Stromal cell of bone marrow (primary cell): ENCODE data around the gene MBP.

Experiments
- DNase-seq: peaks from one replicate; pipeline ENCODE4 v3.0.0-alpha.2; 2012; ENCODE audit warnings: low read depth

MBP gene

DNA sequence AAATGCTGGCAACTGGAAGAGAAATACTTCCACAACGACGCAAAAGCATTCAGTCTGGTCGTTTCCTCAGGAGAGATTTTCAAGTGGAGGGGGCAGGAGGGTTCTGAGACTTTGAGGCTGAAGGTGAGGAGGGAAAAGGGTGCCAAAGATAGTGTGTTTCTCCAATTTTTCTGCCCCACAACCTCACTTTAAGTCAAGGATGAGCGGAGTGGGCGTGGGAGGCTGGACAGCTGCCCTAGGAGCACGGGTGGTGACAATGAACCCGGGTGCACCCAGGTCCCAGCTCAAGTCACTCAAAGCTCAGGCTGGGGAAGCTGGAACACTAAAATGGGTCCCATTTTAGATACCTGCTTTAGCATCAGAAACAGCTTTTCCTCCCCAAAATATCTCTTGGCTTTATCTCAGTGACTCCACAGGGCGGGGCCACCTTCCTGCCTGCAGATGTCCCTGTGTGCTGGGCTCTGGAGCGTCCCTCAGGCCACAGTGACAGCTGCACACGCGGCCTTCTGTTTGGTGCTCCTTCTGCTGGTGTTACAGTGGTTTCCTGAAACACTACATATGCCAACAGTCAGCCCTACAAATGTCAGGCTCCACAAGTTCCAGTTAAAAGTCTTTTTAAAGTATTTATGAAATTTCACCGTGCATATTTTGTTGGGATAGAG lies 1.4 kb upstream of the MBP start:
- no peak for DNase-seq

GRCh38 chr18:77133051-77133834 lies 660 bp upstream of the MBP start:
- no peak for DNase-seq

GRCh38 chr18:77131652-77132368 lies 773 bp downstream of the MBP start:
- DNase-seq, result no peak

DNA sequence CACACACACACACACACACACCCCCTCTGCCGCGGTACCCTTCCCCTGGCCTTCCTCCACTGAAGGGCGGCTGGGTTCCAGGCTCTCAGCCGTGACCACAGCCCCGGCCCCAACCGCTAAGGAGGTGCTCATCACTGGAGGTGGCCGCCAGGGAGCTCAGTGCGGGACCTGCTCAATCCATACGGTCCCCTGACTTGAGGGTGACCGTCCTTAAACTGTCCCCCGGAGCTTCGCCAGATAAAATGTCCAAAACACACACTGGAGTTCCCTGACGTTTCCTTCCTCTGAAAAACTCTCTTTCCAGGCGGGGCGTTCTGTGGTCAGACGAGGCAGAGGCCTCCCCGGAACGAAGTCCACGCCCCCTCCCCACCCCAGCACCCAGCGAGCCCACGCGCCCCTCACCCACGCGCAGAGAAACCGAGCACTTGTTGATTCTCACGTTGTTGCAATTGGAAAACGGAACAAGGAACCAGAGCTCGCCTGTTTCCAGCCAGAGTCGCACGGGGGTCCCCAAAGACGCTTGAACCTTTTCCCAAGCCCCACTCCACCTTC lies 1.4 kb downstream of the MBP start:
- DNase-seq, result no peak

GRCh38 chr18:77130229-77131099 lies 2.1 kb downstream of the MBP start:
- no peak for DNase-seq

DNA sequence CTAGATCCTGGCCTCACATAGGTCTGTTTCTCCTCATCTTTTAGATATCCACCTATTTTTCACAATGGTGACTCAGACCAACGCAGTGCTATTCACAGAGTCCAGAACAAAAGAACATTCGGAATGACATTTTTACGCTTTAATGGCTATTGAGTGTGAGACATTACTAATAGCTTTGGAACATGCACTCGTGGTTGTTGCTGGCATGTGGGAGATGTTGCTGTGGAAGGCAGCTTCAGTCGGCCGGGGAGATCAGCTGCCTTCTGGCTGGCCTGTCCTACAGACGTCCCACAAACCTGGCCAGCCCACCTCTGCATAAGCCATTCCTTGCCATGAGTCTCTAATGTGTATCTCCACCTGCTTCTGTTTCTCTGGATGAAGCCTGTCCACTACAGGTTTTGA lies 3.4 kb downstream of the MBP start:
- no peak for DNase-seq

GRCh38 chr18:77127769-77128671 lies 4.6 kb downstream of the MBP start:
- peak; percentile 87 for DNase-seq

DNA sequence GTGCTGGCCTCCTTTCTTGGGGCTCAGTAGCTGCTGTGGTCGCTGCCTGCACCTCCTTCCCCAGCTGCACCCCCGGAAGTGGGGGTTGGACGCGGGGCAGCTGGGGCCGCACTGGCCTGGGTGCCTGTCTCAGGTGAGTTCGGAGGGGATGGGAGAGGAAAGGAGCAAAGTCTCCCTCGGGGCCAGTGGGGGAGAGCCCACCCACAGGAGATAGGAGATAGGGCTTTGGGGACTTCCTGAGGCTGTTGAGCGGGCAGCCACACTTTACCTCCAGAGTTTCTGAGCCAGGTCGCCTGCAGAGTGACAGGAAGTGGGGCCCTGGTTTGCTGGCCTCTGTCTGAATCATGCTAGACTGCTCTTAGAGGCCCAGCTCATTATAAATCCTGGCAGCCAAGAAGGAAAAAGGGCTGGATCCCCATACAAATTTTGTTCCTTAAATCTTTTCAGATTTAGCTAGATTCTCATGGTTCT lies 8.1 kb downstream of the MBP start:
- DNase-seq, result no peak

GRCh38 chr18:77123320-77124231 lies 9.0 kb downstream of the MBP start:
- no peak for DNase-seq

DNA sequence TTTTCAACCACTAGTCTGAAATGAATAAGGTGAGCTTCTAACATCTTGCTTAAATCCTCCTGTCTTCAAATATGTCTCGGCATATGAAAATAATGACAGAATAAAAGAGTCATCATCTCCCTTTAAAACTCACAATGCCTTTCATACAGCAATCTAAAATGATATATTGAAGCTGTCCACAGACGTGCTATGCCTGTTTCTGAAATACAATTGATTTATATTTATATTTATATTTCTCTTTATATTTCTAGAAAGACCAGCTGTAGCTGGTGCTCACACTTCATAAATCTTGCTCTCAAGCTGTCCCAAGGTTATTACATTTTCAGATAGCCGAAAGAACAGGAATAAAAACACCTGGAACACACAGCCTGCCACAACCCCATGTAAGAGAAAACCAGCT lies 11.1 kb downstream of the MBP start:
- DNase-seq, result no peak

DNA sequence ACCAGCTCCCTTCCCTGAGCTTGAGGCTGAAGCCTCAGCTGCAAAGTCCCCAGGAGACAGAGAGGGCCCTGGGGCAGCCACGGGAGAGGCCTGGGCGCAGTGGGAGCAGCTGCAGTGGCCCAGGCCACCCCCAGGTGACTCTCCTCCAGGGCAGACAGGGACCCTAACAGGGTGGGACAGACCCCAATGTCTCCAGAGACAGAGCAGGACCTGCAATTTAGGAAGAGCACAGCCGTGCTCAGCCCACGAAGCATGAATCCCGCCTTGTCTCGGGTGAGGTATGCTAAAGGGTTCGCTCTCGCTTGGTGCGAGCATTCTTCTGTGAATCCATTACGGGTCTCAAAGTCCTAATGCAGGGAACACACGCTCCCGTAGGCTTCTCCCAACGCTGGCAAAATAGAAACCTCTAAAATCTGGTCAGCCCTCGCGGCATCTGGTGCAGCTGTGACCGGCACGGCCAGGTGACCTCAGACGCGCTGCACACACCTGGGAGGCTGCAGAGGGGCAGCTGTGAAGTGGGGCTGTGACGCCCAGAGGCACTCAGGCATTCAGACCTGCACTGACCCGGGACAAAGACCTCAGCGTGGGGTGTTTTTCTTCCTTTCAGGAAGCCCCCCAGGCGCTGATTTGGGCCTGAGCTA lies 12.6 kb downstream of the MBP start:
- DNase-seq, result no peak

DNA sequence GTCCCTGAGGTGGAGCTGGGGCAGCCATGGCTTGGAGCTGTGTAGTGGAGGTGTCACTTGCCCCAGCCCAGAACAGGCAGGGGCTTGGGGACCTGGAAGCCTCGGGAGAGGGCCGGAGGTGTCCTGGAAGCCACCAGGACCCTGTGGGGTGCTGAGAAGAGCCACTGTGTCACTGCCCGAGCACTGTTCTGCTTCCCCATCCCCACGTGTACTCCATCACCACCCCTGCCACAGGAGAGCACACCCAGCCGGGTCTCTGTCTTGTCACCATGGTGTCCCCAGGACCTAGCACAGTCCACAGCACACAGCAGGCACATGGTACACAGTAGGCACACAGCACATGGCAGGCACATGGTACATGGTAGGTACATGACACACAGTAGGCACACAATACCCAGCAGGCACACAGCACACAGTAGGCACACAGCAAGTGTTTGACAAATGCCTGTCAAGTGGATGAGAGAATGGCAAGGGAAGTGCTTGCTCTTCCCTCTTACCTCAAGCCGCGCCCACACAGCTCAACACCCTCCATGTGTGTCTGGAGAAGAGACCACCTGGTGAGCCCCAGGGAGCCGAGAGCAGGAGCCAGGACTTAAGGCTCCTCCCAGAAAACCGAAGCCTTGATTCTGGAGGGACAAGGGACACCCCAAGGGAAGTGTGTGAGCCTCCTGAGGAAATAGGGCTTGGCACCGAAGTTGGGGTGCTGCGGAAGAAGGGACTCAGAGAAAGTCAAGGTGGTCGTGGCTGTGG lies 13.3 kb downstream of the MBP start:
- DNase-seq, result no peak

GRCh38 chr18:77118256-77119090 lies 14.1 kb downstream of the MBP start:
- DNase-seq, result no peak

DNA sequence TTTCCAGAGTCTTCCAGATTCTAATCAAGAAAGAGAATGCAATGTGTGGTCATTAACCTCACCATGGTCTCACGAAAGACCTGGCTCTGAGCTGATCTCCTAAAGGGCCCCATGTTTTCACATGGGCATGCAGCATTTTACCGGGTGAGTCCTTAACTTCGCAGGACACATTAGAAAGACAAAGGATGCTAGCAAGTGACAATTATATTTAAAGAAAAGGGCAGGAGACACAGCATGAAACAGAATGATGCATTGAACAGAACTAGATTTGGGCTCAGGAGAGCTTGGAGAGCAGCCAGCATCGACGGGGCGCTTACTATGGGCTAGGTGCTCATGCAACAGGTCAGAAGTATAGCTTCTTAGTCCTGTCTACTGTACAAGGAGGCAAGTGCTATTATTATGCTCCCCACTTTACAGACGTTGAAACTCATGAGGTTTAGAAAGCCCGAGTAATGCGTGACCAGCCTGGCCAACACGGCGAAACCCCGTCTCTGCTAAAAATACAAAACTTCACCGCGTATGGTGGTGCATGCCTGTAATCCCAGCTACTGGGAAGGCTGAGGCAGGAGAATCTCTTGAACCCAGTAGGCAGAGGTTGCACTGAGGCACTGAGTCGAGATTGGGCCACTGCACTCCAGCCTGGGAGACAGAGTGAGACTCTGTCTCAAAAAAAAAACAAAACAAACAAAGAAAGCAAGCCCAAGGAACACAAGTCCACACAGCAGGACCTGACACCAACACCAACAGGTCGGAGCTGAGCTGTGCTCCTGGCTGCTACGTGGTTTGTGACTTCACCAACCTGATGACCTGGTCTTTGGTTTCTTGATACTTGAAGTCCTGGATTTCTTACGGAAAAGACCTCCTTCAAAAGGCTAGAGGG lies 16.1 kb downstream of the MBP start:
- DNase-seq, result no peak

- no peak for DNase-seq
Observed at GRCh38 chr18:77115192-77115953, 17.2 kb downstream of the MBP start.
